Measurements from ENCODE around the gene OBSL1.

OBSL1 gene

GRCh38 chr2:219569041-219569440 is 2.3 kb downstream of the OBSL1 start:
- TF ChIP-seq JUND (IDR thresholded peaks at IDR 0.05; ENCODE audit: low read depth), result no peak
- in situ Hi-C loops (cut with HindIII; ENCODE audit: low pct_unique_long_range_greater_than_20kb, low sequenced_read_pairs), result no loop called here
- DNase-seq (ENCODE audit: low read depth in 1 of 2, low spot score in 1 of 2), result peak in 1 of 2 experiments; percentile 32

DNA sequence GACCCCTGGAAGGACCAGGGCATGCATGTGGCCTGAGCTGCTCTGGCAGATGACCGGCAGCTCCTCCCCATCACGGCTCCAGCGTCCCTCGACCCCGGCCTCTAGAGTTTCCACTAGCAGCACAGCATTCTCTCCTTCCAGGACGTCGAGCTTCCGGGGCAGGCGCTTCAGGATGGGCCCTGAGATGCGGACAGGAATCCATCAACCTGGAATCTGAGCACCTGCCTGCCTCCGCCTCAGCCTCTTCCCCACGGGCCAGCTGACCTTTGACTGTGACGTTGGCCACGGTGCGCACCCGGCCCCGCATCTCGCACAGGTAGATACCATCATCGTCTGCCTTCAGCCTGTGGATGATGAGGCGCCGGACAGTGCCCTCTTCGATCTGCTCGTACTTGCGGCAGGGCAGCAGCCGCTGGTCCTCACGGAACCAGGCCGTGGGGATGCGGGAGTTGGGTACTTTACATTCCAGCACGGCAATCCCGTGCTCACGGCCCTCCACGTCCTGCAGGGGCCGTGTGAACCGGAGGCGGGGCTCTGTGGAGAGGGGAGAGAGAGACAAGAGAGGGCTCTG is 3.5 kb downstream of the OBSL1 start:
- no peak for DNase-seq (ENCODE audit: low read depth in 1 of 2, low spot score in 1 of 2)
- no peak for TF ChIP-seq JUND (IDR thresholded peaks at IDR 0.05; ENCODE audit: low read depth)
- in situ Hi-C loops (cut with HindIII; ENCODE audit: low pct_unique_long_range_greater_than_20kb, low sequenced_read_pairs), result no loop called here

- no peak for DNase-seq (ENCODE audit: low read depth in 1 of 2, low spot score in 1 of 2)
- no peak for TF ChIP-seq JUND (IDR thresholded peaks at IDR 0.05; ENCODE audit: low read depth)
- in situ Hi-C loops (cut with HindIII; ENCODE audit: low pct_unique_long_range_greater_than_20kb, low sequenced_read_pairs), result no loop called here
Observed at GRCh38 chr2:219567131-219567530, 4.2 kb downstream of the OBSL1 start.

DNA sequence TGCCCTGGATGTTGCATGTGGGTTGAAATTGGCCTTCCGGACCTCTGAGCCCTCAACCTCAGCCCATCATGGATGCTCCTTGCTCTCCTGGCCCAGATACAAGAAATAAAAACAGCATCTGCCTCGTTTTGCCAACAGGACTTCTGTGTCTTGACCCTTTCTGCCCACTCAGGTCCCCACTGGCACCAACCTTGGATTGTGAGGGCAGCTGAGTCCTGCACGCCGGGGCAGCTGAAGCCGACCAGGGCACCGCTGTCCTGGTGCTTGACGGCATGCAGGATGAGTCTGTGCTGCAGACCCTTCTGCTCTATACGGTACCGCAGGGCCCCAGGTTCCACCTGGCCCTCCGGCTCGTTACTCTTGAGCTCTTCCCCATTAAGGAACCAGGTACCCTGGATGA is 4.7 kb downstream of the OBSL1 start:
- DNase-seq (ENCODE audit: low read depth in 1 of 2, low spot score in 1 of 2), result no peak
- TF ChIP-seq JUND (IDR thresholded peaks at IDR 0.05; ENCODE audit: low read depth), result no peak
- in situ Hi-C loops (cut with HindIII; ENCODE audit: low pct_unique_long_range_greater_than_20kb, low sequenced_read_pairs), result no loop called here

GRCh38 chr2:219565130-219566080 is 5.9 kb downstream of the OBSL1 start:
- no peak for DNase-seq (ENCODE audit: low read depth in 1 of 2, low spot score in 1 of 2)
- in situ Hi-C loops (cut with HindIII; ENCODE audit: low pct_unique_long_range_greater_than_20kb, low sequenced_read_pairs), result no loop called here
- TF ChIP-seq JUND (IDR thresholded peaks at IDR 0.05; ENCODE audit: low read depth), result no peak

- TF ChIP-seq JUND (IDR thresholded peaks at IDR 0.05; ENCODE audit: low read depth), result no peak
- in situ Hi-C loops (cut with HindIII; ENCODE audit: low pct_unique_long_range_greater_than_20kb, low sequenced_read_pairs), result no loop called here
- DNase-seq (ENCODE audit: low read depth in 1 of 2, low spot score in 1 of 2), result no peak
Observed at GRCh38 chr2:219563271-219563928, 7.9 kb downstream of the OBSL1 start.

DNA sequence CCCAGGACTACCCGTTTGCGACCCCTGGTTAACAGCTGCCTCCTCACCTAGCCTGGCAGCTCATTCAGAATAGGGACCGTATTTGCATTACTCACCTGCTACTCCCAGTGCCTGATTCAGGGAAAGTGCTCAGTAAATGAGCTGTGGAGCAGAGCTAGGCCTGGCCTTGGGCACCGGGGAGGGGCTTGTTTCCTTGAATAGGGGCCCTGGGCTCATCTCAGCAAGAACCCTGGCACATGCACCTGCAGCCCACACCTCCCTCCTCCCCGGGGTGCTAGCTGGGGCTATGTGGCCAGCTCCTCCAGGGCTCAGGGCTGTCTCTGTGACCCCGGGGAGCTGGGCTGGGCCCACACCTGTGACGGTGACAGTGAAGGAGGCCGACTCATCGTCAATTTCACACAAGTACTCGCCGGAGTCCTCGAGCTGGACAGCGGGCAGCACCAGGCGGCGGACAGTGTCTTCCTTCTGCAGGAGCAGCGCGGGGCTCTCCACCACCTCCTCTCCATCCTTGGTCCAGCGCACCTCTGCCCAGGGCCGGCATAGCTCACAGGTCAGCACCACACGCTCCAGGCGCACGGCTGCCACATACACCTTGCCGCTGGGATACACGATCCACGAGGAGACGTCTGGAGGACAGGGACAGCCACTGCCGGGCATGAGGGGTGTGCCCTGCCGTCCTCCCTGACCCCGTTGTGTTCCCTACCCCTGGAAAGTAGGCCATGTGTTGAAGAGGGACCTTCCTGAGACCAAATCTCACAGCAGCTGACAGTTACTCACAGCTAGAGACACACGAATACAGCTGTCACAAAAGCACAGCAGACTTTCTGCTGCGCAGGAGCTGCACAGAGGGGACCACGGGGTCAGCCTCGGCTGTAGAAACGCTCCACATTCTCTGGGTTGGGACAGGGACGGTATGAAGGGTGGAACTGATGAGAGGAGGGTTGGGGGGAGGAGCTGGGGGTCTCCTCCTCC is 9.0 kb downstream of the OBSL1 start:
- in situ Hi-C loops (cut with HindIII; ENCODE audit: low pct_unique_long_range_greater_than_20kb, low sequenced_read_pairs), result no loop called here
- no peak for DNase-seq (ENCODE audit: low read depth in 1 of 2, low spot score in 1 of 2)
- TF ChIP-seq JUND (IDR thresholded peaks at IDR 0.05; ENCODE audit: low read depth), result no peak

DNA sequence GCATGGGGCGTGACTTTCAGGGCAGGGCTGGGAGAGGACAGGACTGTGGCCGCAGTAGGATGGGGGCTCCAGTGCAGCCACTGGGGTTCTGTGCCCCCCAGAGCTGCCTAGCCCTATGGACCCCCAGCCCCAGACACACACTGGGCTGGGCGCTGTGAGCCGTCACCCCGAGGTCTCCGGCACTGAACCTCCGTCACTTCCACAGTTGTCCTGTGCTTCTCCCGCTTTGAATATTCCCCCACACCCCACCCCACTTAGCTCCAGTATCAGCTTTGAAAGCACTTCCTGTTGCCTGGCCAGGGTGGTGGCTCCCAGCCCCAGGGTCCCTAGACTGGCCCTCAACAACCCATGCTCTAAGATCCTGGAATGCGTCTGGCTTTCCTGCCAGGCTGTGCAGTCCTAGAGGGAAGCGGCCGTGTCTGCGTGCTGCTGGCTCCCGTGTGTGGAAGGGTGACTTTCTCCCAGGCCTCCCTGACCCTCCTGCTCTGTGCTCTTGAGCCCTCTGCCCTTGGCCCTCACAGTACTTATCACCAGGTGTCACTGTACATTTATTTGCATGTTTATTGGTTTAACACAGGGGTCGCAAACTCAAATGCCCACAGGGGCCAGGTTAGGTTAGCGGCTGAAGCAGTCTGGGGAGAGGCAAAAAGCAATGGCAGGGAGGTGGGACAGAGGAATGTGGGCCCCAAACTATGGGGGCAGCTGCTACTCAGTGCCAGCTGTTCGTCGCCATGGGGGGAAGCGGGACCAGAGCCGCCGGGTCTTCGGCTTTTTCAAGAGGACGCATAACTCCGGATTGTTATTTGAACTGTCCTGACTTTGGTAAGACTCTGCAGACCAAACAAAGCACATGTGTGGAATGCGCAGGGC is 9.9 kb downstream of the OBSL1 start:
- in situ Hi-C loops (cut with HindIII; ENCODE audit: low pct_unique_long_range_greater_than_20kb, low sequenced_read_pairs), result no loop called here
- TF ChIP-seq JUND (IDR thresholded peaks at IDR 0.05; ENCODE audit: low read depth), result no peak
- DNase-seq (ENCODE audit: low read depth in 1 of 2, low spot score in 1 of 2), result no peak

- in situ Hi-C loops (cut with HindIII; ENCODE audit: low pct_unique_long_range_greater_than_20kb, low sequenced_read_pairs), result no loop called here
- DNase-seq (ENCODE audit: low read depth in 1 of 2, low spot score in 1 of 2), result no peak
- no peak for TF ChIP-seq JUND (IDR thresholded peaks at IDR 0.05; ENCODE audit: low read depth)
Observed at GRCh38 chr2:219560893-219561178, 10.5 kb downstream of the OBSL1 start.

DNA sequence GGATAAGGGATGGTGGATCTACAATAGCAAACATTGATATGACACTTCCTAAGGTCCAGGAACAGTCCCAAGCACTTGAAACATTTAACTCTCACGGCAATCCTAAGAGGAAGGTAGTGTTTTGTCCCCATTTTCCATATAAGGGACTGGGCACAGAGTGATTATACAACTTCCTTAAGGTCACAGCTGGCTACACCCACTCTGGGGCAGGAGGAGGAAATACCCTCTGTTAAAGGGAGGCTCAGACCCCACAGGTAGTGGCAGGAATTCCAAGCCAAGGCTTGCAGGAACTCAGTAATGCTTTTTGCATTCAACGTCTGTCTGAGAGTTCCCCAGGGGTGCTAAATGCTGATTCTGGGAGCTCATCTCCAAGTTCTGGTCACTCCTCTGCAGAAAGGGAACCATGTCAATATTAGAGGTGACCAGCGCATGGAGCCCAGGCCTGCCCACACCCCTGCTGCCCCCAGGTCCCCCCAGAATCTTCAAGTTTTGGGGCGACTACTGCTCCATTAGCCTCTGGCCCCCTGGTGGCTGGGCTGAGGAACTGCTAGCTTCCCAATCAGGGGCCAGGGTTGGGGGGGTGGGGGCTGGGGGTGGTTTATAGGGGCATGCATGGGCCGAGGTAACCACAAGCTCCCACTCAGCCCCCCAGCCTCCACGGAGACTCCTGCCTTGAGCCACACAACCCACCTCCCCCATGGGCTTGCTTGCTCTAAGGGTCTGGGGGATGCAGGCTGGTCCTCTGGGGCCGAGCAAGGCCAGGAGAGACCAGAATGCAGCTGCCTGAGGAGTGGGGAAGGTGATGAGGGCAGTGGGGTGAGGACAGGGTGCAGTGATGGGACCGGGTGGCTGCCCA is 11.1 kb downstream of the OBSL1 start:
- no peak for TF ChIP-seq JUND (IDR thresholded peaks at IDR 0.05; ENCODE audit: low read depth)
- in situ Hi-C loops (cut with HindIII; ENCODE audit: low pct_unique_long_range_greater_than_20kb, low sequenced_read_pairs), result no loop called here
- DNase-seq (ENCODE audit: low read depth in 1 of 2, low spot score in 1 of 2), result no peak

Measured in T47D (cell line).